GM12874 (cell line): ENCODE data around the gene CCDC158.

Experiments
- CTCF ChIP-seq: IDR thresholded peaks from 2 replicates; pipeline ENCODE4 v1.5.1; 2011; ENCODE audit warnings: low read depth, mild to moderate bottlenecking, control low read depth, low read length, moderate library complexity; ENCODE audit not compliant: insufficient read depth

The CCDC158 gene

GRCh38 chr4:76386566-76387305 lies 34.2 kb downstream of the CCDC158 start:
- TF ChIP-seq CTCF: no peak

- TF ChIP-seq CTCF: no peak
These were observed 35.0 kb downstream of the CCDC158 start for GRCh38 chr4:76385974-76386373.

GRCh38 chr4:76384052-76384451 lies 36.9 kb downstream of the CCDC158 start:
- no peak for TF ChIP-seq CTCF

GRCh38 chr4:76383001-76383400 lies 37.9 kb downstream of the CCDC158 start:
- no peak for TF ChIP-seq CTCF

- TF ChIP-seq CTCF: no peak
These were observed 39.0 kb downstream of the CCDC158 start for GRCh38 chr4:76381986-76382385.

GRCh38 chr4:76380561-76380960 lies 40.4 kb downstream of the CCDC158 start:
- no peak for TF ChIP-seq CTCF

GRCh38 chr4:76377911-76378310 lies 43.0 kb downstream of the CCDC158 start:
- TF ChIP-seq CTCF: peak; percentile 52; the same call in 1 of the 2 replicates
